Measurements from ENCODE around the gene ALDH7A1.

Gene ALDH7A1

GRCh38 chr5:126583761-126584160 is 11.3 kb downstream of the ALDH7A1 start:
- POLR2A ChIA-PET (ENCODE audit: low non-redundant PET): no interaction called here
- DNase-seq (ENCODE audit: low spot score): no peak
- CTCF ChIA-PET: interaction anchor here (0.7 kb wide), 1 partner anchor 439 kb away, joined by 7 read pairs; no protein-coding TSS in a partner anchor
- no peak overlapping the region for H3K27ac ChIP-seq
- TF ChIP-seq CTCF (conservative IDR thresholded peaks at IDR 0.05; ENCODE audit: low read depth): no peak

GRCh38 chr5:126579716-126580115 is 15.3 kb downstream of the ALDH7A1 start:
- ChIA-PET CTCF (no interaction called here), POLR2A (ENCODE audit: low non-redundant PET) (no interaction called here)
- TF ChIP-seq CTCF (conservative IDR thresholded peaks at IDR 0.05; ENCODE audit: low read depth): no peak
- DNase-seq (ENCODE audit: low spot score): no peak
- H3K27ac ChIP-seq: no peak overlapping the region

- ChIA-PET CTCF (no interaction called here), POLR2A (ENCODE audit: low non-redundant PET) (no interaction called here)
- TF ChIP-seq CTCF (conservative IDR thresholded peaks at IDR 0.05; ENCODE audit: low read depth): no peak
- H3K27ac ChIP-seq: no peak overlapping the region
- DNase-seq (ENCODE audit: low spot score): no peak
Measured at GRCh38 chr5:126577415-126577814, 17.6 kb downstream of the ALDH7A1 start.

GRCh38 chr5:126576974-126577373 is 18.0 kb downstream of the ALDH7A1 start:
- CTCF ChIA-PET: no interaction called here
- DNase-seq (ENCODE audit: low spot score): no peak
- H3K27ac ChIP-seq: no peak overlapping the region
- POLR2A ChIA-PET (ENCODE audit: low non-redundant PET): no interaction called here
- TF ChIP-seq CTCF (conservative IDR thresholded peaks at IDR 0.05; ENCODE audit: low read depth): no peak

GRCh38 chr5:126575644-126576043 is 19.4 kb downstream of the ALDH7A1 start:
- DNase-seq (ENCODE audit: low spot score): no peak
- ChIA-PET CTCF (no interaction called here), POLR2A (ENCODE audit: low non-redundant PET) (no interaction called here)
- no peak for TF ChIP-seq CTCF (conservative IDR thresholded peaks at IDR 0.05; ENCODE audit: low read depth)
- H3K27ac ChIP-seq: no peak overlapping the region

- no peak for TF ChIP-seq CTCF (conservative IDR thresholded peaks at IDR 0.05; ENCODE audit: low read depth)
- POLR2A ChIA-PET (ENCODE audit: low non-redundant PET): no interaction called here
- CTCF ChIA-PET: interaction anchor here (0.6 kb wide), 1 partner anchor 146 kb away, joined by 4 read pairs; no protein-coding TSS in a partner anchor
- H3K27ac ChIP-seq: no peak overlapping the region
- no peak for DNase-seq (ENCODE audit: low spot score)
Measured at GRCh38 chr5:126568206-126568755, 26.7 kb downstream of the ALDH7A1 start.
